Effector CD8-positive, alpha-beta T cell (primary cell): ENCODE results near the gene CDK10.
"Not testable (repeated sequence)": the region's sequence is repeated elsewhere in the genome, so short reads cannot be mapped to it uniquely, and the experiment has no call there.

Experiments
- DNase-seq: peaks from one replicate; lab custom pipeline; 2025; lab: John Stamatoyannopoulos, UW

CDK10 gene

DNA sequence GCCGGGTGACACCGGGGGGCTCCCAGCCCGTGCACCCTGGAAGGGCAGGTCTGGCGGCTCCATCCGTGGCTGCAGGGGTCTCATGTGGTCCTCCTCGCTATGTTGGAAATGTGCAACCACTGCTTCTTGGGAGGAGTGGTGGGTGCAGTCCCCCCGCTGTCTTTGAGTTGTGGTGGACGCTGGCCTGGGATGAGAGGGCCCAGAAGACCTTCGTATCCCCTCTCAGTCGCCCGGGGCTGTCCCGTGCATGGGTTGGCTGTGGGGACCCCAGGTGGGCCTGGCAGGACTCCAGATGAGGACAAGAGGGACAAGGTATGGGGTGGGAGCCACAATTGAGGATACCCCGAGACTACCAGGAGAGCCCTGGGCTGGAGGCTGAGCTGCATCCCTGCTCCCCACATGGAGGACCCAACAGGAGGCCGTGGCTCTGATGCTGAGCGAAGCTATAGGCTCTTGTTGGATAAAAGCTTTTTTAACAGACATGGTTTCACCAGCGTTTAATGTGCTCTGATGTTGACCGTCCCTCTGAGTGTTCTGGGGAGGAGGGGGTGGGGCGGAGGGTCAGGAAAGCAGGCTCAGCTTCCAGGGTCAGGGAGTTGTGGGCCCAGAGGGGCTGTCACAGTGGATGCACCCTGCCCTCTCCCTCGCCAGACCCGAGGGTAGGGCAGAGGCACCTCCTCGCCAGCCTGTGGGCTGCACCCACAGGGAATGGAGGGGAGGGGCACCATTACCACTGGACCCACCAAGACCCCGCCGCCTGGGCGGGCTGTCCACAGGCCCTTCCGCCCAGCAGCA lies 9.6 kb downstream of the CDK10 start:
- DNase-seq = no peak

DNA sequence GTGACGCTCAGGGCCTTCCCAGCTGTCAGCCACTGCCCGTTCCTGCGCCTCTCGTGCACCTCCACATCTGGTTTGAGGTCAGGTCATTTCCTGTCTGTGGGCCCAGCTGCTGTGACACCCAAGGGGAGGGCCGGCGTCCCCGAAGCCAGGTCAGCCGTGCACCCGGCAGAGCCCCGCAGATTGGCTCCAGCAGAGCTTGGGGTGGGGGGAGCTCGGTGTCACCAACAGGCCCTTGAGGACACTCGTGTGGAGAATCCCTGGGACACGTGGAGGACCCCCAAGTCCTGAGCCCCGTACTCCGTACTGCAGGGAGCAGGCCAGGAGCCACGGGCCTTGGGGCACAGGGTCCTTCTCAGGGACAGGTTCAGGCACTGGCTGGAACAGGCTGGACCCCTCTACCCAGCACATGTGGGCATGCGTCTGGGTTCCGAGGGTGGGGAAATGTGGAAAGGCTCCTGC lies 10.2 kb downstream of the CDK10 start:
- DNase-seq = no peak

DNA sequence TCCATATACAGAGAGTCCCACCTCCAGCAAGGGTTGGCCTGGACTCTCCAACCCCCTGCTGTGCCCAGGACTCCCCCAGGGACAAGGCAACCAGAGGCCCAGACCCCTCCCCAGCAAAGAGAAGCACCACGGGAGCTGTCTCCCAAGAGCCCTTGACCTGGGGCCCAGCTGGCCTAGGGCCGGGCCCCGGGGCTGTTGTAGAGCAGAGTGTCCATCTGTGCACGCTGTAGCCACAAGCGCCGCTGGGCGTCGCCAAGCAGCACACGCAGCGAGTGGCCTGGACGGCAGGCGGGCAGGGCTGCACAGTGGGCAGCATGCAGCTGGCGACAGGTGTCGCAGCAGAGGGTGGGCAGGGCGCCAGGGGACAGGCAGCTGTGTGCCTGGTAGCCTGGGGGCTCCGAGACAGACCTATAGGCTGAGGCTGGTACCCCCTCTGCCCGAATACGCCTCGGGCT lies 10.7 kb downstream of the CDK10 start:
- no peak for DNase-seq

DNA sequence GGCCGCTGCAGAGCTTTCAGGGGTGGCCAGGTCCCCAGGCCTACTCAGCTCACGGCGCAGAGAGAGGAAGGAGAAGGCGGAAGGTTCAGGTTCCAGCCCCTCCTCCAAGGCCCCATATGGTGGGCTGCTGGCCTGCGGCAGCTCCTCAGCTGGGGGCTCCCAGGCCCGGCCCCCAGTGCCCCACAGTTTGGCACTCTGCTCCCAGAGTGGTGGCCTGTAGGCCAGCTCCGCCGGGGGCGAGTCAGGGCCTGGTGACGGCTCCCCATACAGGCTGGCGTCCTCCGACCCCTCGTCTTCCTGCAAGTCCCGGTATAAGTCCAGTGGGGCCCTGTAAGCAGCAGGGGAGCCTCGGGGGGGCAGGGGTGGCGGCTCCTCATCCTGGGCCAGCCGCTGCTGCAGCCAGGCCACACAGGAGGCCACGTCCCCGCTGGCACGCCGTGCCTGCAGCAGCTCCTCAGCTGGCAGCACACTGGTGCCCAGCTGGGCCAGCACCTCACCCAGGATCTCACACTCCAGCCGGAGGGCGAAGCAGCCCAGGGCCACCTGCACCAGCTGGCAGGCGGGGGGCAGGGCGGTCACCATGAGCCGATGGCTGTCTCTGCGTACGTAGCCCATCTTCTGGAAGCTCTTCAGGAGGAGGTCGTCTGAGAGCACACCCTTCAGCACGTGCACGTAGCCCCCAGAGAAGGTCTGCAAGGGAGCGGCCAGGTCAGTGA lies 11.3 kb downstream of the CDK10 start:
- DNase-seq = no peak

DNA sequence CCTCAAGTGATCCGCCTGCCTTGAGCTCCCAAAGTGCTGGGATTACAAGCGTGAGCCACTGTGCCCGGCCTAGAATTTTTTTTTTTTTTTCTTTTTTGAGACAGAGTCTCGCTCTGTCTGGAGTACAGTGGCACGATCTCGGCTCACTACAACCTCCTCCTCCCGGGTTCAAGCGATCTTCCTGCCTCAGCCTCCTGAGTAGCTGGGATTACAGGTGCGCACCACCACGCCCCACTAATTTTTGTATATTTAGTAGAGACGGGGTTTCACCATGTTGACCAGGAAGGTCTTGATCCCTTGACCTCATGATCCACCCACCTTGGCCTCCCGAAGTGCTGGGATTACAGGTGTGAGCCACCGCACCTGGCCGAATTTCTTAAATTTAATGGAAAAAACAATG lies 12.2 kb downstream of the CDK10 start:
- DNase-seq = not testable (repeated sequence)

DNA sequence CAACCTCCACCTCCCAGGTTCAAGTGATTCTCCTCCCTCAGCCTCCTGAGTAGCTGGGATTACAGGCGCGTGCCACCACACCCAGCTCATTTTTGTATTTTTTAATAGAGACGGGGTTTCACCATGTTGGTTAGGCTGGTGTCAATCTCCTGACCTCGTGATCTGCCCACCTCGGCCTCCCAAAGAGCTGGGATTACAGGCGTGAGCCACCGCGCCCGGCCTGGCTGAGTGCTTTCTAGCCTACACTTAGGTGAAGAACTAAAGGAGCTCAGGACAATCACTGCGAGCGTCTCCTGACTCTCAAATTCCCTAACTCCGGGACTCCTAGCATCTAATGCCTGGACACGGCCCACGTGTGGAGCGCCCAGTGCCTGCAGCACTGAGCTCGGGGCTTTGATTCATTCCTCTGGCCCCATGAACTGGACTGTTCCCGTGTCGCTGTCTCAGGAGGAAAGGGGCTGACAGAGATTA lies 13.2 kb downstream of the CDK10 start:
- DNase-seq = not testable (repeated sequence)

DNA sequence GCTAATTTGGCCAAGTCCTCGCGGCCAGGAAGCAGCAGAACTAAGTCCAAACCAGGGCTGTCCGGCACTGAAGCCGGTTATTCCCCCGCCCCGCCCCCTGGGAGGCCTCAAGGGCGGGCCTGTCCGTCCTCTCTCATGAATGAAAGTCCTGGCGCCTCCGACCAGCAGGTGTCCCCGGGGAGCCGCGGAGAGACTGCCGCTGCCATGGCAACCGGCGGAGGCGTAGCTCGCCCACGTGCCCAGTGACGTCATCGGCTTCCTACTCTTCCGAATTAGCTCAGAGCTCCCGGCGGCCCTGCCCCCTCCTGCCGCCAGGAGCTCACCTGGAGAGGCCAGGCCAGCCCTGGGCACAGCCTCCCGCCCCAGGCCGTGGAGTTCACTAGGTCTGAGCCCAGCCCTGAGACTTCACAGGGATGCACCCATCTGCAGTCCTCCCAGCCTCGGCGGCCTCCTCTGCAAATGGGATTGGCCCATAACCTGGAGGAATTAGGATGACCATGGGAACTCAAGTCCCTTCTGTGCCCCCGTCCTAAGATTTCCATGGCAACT lies 13.7 kb downstream of the CDK10 start:
- peak; percentile 93 for DNase-seq

DNA sequence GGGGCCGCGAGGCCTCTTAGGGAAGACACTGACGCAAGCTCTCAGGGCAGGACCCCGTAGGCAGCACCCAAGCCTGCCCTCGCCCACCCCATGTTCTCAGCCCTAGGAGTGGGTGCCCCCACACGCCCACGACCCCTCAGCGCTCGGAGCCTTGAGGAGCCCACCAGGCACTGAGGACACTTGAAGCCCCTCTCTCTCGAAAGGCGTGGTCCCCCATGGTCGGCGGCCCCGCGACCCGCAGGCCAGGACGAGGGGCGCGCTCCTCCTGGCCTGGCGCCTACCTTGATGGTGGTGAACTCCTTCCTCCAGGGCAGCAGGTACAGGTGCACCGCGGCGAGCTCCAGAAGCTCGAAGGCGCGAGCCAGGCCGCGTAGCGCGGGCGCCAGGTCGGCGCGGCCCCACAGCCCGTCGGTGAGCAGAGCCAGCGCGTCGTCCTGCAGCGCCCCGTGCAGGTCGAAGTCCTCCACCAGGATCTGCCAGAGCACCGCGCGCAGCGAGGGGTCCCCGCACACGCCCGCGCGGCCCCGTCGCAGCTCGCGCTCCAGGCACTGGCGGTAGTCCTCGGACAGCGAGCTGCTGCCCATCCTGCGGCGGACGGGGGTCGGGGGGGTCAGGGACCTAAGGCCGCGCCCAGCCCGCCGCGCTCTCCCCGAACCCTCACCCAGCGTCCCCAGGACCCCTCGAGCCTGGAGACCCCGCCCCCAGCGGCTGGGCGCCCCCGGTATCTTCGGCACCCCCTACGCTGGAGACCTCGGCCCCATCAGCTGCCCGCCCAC lies 14.3 kb downstream of the CDK10 start:
- DNase-seq = peak; percentile 30

DNA sequence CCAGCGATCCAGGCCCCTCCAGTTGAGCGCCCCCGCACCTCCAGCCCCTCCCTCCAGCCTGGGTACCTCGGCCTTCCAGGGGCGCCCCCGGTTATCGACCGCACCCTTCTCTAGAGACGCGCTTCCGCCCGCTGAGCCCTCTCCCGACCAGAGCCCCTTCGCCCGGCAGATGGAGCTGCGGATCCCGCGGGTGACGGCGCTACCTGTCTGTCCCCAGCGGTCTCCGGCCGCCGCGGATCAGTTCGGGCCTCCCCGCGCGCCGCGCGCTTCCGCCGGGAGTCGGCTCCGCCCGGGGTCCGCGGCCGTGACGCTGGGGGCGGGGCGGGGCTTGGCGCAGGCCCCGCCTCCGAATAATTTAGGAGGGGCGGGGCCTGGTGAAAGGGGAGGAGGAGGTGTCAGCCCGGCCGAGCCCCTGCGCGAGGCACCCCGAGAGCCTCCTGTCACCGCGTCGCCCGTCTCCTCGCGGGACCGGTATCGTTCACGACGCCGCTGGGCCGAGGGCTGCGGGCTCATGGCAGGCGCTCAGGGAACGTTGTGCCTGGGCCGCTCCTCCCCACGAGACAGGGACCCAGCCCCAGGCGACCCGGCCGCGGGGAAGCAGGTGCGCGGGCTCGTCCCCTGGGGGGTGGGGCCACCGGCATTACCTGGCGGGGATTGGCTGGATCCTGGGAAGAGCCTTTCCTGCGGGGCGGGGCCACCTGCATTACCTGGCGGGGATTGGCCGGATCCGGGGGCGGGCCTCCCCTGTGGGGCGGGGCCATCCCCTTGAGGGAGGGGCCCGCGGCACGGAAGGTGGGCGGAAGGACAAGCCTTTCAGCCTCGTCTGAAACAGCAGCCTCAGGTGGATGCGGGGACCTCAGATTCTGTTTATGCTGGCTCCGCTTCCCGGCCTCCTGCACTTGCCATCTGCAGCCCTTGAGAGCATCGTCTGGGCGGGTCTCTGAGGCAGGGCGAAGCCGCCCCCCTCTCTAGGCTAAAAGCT lies 15.2 kb downstream of the CDK10 start, which contains the start of gene SPATA2L:
Gene SPATA2L, minus strand, starts transcription at position 281 of the 982 bp plus-strand sequence. CDS start 473 bp downstream, outside the sequence.
- DNase-seq = peak; percentile 98

DNA sequence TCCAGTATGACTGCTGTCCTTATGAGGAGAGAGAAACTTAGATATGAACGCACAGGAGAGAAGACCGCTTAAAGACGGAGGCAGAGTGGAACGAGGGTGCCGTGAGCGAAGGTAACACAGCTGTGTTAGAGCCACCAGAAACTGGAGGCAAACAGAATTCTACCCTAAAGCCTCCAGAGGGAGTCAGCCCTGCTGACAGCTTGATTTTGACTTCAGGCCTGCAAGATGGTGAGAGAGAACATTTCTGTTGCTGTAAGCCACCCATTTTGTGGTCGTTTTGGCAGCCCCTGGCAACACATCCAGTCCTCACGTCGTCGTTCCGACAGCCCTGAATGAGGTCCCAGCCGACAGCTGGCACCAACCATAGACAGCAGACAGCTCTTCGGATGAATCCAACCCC lies 17.8 kb downstream of the CDK10 start:
- no peak for DNase-seq

DNA sequence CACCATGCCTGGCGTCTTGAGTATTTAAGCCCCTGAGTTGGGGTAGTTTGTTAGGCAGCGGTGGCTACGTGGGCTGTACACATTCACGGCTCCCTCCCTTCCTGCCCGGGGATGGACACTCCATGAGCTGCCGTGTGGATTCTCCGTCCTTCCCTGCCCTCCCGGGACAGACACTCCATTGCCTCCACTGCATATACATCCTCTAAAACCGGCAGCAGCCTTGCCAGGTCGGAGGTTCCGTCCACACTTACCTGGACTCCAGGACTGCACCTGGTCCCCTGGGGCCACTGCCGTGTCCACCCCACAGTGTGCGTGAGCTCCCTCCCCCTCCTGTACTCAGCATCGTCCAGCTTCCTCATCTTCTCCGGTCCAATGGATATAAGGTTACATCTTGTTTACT lies 18.5 kb downstream of the CDK10 start:
- DNase-seq = no peak

DNA sequence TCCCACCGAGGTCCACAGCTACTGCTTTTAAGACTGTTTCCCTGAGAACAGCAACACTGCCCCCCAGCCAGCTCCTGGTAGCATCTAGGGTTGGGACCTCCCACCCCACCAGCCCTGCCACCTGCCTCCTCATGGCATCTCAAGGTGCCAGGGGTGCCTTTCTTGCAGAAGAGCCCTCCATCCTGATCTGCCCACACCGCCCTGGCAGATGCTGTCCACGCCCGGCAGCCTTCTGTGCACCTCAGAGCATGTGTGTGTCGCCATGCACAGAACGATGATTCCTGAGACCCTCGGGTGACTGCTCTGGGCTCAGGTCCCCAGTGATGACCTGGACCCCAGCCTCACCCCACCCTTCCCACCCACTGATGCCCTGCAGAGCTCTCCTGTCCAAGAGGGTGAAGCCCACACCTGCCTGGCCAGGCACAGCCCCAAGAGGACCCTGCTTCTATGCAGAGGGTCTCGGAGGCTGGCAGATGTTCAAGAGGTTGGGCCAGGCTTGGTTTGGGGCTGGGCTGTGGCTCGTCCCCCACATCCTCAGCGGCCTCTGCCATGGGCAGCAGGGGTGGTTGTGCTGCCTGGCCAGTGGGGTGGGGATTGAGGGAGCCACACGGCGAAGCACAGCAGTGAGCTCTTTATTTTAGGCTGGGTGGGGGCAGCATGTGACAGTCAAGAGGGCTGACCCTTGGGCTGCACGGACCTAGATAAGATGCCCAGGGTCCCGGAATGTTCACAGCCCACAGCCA lies 20.2 kb downstream of the CDK10 start:
- no peak for DNase-seq

DNA sequence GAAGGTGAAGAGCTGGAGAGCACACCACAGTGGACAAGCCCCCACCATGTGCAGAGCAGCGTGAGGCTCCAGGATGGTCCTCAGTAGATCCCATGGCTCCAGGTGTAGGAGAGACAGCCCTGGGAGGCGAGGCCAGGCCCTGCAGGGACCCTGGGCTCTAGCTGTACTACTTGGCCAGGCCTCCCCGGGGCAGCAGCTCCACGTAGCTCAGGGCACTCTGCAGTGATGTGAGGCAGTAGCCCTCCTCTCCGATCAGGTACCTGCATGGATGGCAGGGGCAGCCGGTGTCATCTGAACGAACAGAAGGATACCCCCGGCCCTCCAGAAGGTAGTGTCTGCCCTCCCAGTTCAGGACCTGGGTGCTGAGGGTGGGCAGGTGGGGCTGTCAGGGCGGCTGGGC lies 21.2 kb downstream of the CDK10 start:
- no peak for DNase-seq

DNA sequence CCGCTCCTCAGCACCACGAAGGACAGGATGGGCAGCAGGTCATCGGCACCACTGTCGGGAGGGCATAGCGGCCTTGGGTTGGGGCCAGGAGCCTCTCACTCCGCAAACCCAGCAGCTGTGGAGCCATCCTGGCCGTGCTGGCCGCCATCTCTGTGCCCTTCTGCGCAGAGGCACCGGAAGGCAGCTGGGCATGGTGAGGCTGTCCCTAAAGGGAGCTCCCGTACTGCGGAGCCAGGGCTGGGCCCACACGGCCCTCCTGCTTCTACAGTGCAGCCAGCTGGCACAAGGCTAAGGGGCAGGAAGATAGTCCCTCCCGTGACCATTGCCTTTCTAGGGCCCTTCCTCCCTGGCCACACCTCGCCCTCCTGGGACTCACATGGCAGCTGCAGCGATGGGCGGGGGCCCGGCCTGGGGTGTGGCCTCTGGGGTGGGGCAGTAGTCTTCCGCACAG lies 22.0 kb downstream of the CDK10 start:
- no peak for DNase-seq

DNA sequence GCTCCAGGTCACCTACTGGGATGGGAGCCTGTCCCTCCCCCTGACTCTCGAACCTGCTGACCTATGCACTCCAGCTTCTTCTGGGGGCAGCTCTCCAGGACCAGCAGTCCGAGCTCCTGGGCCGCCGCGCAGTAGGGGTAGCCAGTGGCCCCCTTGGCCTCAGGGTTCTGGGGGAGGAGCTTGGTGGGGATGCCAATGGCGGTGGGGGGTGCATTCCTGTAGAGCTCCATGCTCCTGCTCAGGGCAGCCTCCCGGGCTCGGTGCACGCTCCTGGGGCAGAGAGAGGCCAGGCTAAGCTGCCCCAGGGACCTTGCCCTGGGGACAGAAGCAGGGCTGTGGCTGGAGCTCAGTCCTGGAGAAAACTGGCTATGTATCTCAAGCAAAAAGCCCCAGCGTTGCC lies 22.7 kb downstream of the CDK10 start:
- no peak for DNase-seq

DNA sequence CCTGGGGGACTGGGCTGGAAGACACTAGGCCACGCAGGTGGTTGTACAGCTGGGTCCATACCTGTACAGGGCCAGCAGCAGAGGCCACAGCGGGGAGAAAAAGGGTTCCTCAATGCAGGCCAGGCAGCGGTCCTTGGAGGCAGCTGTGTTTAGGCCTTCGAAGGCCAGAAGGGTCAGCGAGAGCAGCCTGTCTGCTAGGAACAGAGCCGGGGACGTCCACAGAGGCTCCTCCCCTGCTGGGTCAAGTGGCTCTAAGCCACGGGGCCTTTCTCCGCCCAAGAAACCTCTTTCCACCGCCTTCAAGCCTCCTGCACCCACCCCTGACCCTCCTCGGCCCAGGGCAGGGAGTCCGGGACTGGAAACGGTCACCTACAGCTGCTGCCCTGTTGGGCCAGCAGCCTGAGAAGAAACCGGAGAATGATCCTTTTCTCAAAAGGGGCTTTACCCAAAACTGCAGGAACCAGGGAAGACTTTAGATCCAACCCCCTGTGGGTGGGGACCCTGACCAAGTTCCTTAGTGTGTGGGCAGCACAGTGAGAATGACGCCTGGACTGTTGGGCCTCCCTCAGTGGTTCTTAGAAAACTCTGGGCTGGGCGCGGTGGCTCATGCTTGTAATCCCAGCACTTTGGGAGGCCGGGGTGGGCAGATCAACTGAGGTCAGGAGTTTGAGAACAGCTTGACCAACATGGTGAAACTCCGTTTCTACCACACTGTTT lies 23.4 kb downstream of the CDK10 start:
- no peak for DNase-seq

DNA sequence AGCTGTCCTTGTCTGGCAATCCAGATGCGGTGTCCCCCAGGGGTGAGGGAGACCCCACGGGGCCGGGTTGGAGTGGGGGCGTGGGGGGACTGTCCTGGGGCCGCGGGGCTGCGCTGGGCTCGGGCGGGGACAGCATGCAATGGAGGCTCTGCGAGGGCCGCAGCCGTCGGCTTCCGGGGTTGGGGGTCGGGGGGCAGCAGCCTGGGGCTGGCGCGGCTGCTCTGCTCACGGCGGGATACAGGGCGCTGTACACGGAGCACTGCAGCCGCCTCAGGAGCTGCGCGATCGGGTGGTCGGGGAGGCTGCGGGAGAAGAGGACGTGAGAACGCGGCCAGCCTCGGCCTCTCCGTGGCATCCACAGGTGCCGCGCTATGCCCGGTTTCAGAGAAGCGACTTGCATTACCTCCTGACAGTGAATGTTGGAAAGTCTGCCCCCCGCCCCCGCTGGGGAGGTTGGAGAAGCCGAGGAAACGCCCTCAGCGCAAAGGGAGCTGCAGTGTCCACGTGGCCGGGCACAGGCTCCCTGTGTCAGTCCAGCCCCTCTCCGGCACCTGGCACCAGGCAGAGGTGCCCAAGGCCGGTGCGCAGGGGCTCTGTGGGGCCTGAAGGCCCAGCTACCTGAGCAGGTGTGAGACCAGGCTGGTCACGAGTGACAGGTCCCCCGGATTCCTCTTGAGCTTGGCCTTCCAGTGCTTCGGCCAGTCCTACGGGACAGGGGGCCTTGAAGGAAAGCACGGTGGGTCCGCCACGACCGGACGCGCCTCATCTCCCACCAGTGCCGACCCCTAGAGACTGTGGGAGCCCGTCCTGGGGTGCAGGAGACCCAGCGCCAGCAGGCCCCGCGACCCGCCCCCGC lies 24.4 kb downstream of the CDK10 start:
- no peak for DNase-seq

DNA sequence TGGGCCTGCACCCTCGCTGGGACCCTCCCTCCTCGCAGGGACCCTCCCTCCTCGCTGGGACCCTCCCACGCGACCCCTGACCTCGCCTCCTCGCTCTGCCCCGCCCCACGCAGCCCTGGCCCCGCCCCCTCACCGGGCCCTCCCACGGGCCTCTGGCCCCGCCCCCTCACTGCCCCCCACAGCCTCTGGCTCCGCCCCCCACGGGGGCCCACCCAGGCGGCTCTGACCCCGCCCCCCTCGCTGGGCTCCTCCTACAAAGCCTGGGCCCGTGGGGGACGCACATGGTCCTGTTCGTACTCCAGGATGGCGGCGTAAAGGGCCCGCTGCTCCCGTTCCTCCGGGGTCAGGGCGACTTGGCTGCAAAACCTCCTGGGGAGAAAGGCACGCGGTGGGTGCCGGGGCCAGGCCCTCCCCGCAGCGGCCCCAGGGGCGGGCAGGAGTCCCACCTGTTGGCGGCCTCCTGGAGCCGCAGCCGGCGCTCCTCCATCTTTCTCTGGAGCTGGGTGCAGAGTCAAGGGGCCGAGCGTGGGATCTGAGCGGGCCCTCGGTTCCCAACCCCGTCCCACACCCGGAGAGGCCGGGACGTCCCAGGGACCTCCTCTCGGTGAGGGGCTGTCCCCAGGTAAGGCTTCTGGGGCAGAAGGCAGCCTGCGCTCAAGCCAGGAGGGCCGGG lies 25.2 kb downstream of the CDK10 start:
- DNase-seq = peak; percentile 86
